ENCODE measurements around the gene OR3A2. TPM values are rescaled to one million over a fixed set of nuclear protein-coding genes. Genes with fewer than 3 reads are reported as not detected.
"Not testable (repeated sequence)": the region's sequence is repeated elsewhere in the genome, so short reads cannot be mapped to it uniquely, and the experiment has no call there.

Gene OR3A2
- total RNA-seq, result 1.0 and 3.3 TPM in 2 replicates

- H3K36me3 ChIP-seq (ENCODE audit: control insufficient read depth, insufficient read depth, low read length), result no peaks in the 10 kb centered on the region
- no peak for DNase-seq (ENCODE audit: low read depth)
- no peak within 1 kb of the TSS for H3K4me3 ChIP-seq (ENCODE audit: low read depth, low read length)
- no peak for TF ChIP-seq CTCF (IDR thresholded peaks at IDR 0.05; ENCODE audit: insufficient read depth, low read length, poor library complexity, severe bottlenecking)
- H3K27me3 ChIP-seq (ENCODE audit: control insufficient read depth, insufficient read depth, low read length), result peaks cover 7% of the 10 kb centered on the region
These were observed at the start of gene OR3A2 for GRCh38 chr17:3385869-3386816. OR3A2 (minus strand) TSS chr17:3386308.

- Histone ChIP-seq H3K27me3 (ENCODE audit: control insufficient read depth, insufficient read depth, low read length) (no peaks in the 10 kb centered on the region), H3K36me3 (ENCODE audit: control insufficient read depth, insufficient read depth, low read length) (no peaks in the 10 kb centered on the region), H3K4me3 (ENCODE audit: low read depth, low read length) (no peak within 1 kb of the TSS)
- DNase-seq (ENCODE audit: low read depth), result no peak
- TF ChIP-seq CTCF (IDR thresholded peaks at IDR 0.05; ENCODE audit: insufficient read depth, low read length, poor library complexity, severe bottlenecking), result no peak
These were observed 47.6 kb upstream of the OR3A2 start, which contains the start of gene OR1E2 for GRCh38 chr17:3433741-3434140. OR1E2 (minus strand) TSS chr17:3433841; CDS start chr17:3433841, 0 bp downstream.

- H3K27me3 ChIP-seq (ENCODE audit: control insufficient read depth, insufficient read depth, low read length); H3K4me3 ChIP-seq (ENCODE audit: low read depth, low read length); DNase-seq (ENCODE audit: low read depth); H3K36me3 ChIP-seq (ENCODE audit: control insufficient read depth, insufficient read depth, low read length): not testable (repeated sequence)
These were observed 47.1 kb upstream of the OR3A2 start for GRCh38 chr17:3433215-3433614.

- no peak for DNase-seq (ENCODE audit: low read depth)
- no peak overlapping the region for H3K4me3 ChIP-seq (ENCODE audit: low read depth, low read length)
- H3K36me3 ChIP-seq (ENCODE audit: control insufficient read depth, insufficient read depth, low read length), result no peaks in the 10 kb centered on the region
- no peaks in the 10 kb centered on the region for H3K27me3 ChIP-seq (ENCODE audit: control insufficient read depth, insufficient read depth, low read length)
- TF ChIP-seq CTCF (IDR thresholded peaks at IDR 0.05; ENCODE audit: insufficient read depth, low read length, poor library complexity, severe bottlenecking), result no peak
These were observed 32.1 kb upstream of the OR3A2 start for GRCh38 chr17:3418222-3418621.

GRCh38 chr17:3415610-3416009 is 29.5 kb upstream of the OR3A2 start:
- no peak for TF ChIP-seq CTCF (IDR thresholded peaks at IDR 0.05; ENCODE audit: insufficient read depth, low read length, poor library complexity, severe bottlenecking)
- no peak for DNase-seq (ENCODE audit: low read depth)
- Histone ChIP-seq H3K36me3 (ENCODE audit: control insufficient read depth, insufficient read depth, low read length) (no peaks in the 10 kb centered on the region), H3K4me3 (ENCODE audit: low read depth, low read length) (no peak overlapping the region), H3K27me3 (ENCODE audit: control insufficient read depth, insufficient read depth, low read length) (no peaks in the 10 kb centered on the region)

- not testable (repeated sequence) for DNase-seq (ENCODE audit: low read depth)
These were observed 26.1 kb upstream of the OR3A2 start for GRCh38 chr17:3412216-3412615.

GRCh38 chr17:3411070-3411469 is 25.0 kb upstream of the OR3A2 start, which contains the start of gene OR3A3:
OR3A3 (plus strand) TSS chr17:3411370.
- Histone ChIP-seq H3K4me3 (ENCODE audit: low read depth, low read length) (no peak within 1 kb of the TSS), H3K36me3 (ENCODE audit: control insufficient read depth, insufficient read depth, low read length) (no peaks in the 10 kb centered on the region), H3K27me3 (ENCODE audit: control insufficient read depth, insufficient read depth, low read length) (no peaks in the 10 kb centered on the region)
- no peak for DNase-seq (ENCODE audit: low read depth)
- TF ChIP-seq CTCF (IDR thresholded peaks at IDR 0.05; ENCODE audit: insufficient read depth, low read length, poor library complexity, severe bottlenecking), result no peak

More at GRCh38 chr17:3412216-3412615, 26.1 kb upstream of the OR3A2 start:
- not testable (repeated sequence) for H3K4me3 ChIP-seq (ENCODE audit: low read depth, low read length); H3K27me3 ChIP-seq (ENCODE audit: control insufficient read depth, insufficient read depth, low read length); H3K36me3 ChIP-seq (ENCODE audit: control insufficient read depth, insufficient read depth, low read length)

GRCh38 chr17:3403856-3404255 is 17.7 kb upstream of the OR3A2 start:
- not testable (repeated sequence) for H3K4me3 ChIP-seq (ENCODE audit: low read depth, low read length); DNase-seq (ENCODE audit: low read depth); H3K36me3 ChIP-seq (ENCODE audit: control insufficient read depth, insufficient read depth, low read length); H3K27me3 ChIP-seq (ENCODE audit: control insufficient read depth, insufficient read depth, low read length)

Measured in kidney epithelial cell (primary cell).